PC-3 (cell line): ENCODE results near the gene NUPR2.

Experiments used
- EZH2 ChIP-seq: fragments of 300-600 bp; sonication (generic); IDR thresholded peaks from one replicate; pipeline ENCODE4 v1.6.1; 2017; ENCODE audit warnings: antibody characterized with exemption, mild to moderate bottlenecking, low read length; ENCODE audit not compliant: unreplicated experiment
- EZH2phosphoT487 ChIP-seq: fragments of 300-600 bp; sonication (generic); IDR thresholded peaks from 2 replicates; pipeline ENCODE4 v1.6.1; 2018; ENCODE audit warnings: mild to moderate bottlenecking, antibody characterized with exemption, low read length, borderline replicate concordance
- TF ChIP-seq, protein P1 (sequence below): fragments of 300-600 bp; sonication (generic); conservative IDR thresholded peaks from 2 replicates; pipeline ENCODE4 v1.5.1; 2017; ENCODE audit warnings: antibody characterized with exemption, low read depth, mild to moderate bottlenecking, low read length

DNA sequence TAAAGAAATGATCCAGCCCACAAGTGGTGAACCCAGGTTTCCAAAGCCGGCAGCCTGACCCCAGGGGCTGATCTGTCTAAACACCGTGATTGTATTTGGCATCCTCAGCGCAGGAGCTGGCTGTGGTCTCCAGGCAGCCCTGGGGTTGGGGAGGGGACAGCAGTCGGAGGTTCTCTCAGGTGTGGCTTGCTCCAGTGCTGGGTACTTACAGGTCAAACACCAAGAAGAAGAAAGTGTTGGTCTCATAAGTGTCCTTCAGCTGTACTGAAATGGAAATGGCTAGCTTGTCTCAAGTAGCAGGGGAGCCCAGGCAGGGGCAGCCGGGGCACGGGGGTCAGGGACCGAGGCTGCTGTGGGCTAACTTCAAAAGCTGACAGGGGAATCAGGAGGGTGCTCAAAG is 29.5 kb downstream of the NUPR2 start:
- TF ChIP-seq, protein P1, sequence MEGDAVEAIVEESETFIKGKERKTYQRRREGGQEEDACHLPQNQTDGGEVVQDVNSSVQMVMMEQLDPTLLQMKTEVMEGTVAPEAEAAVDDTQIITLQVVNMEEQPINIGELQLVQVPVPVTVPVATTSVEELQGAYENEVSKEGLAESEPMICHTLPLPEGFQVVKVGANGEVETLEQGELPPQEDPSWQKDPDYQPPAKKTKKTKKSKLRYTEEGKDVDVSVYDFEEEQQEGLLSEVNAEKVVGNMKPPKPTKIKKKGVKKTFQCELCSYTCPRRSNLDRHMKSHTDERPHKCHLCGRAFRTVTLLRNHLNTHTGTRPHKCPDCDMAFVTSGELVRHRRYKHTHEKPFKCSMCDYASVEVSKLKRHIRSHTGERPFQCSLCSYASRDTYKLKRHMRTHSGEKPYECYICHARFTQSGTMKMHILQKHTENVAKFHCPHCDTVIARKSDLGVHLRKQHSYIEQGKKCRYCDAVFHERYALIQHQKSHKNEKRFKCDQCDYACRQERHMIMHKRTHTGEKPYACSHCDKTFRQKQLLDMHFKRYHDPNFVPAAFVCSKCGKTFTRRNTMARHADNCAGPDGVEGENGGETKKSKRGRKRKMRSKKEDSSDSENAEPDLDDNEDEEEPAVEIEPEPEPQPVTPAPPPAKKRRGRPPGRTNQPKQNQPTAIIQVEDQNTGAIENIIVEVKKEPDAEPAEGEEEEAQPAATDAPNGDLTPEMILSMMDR, result no peak
- TF ChIP-seq EZH2phosphoT487 (no peak), EZH2 (no peak)
